LNCaP clone FGC (cell line): ENCODE results near the gene CYP11A1.

Source experiments
- DNase-seq: peaks from one replicate; pipeline ENCODE4 v3.0.0-alpha.2; 2011; ENCODE audit warnings: low read depth
- H3K4me3 ChIP-seq: 2 replicates; pipeline ENCODE4 v1.5.1; 2011; ENCODE audit warnings: mild to moderate bottlenecking, low read depth, low read length, control low read depth
- CTCF ChIP-seq: IDR thresholded peaks from 2 replicates; pipeline ENCODE4 v1.5.1; 2012; ENCODE audit warnings: mild to moderate bottlenecking; ENCODE audit not compliant: control insufficient read depth, insufficient read depth; ENCODE audit errors: extremely low read depth

Gene CYP11A1

GRCh38 chr15:74301583-74302361 lies 65.7 kb downstream of the CYP11A1 start:
- H3K4me3 ChIP-seq = no peak overlapping the region
- no peak for TF ChIP-seq CTCF
- DNase-seq = no peak

DNA sequence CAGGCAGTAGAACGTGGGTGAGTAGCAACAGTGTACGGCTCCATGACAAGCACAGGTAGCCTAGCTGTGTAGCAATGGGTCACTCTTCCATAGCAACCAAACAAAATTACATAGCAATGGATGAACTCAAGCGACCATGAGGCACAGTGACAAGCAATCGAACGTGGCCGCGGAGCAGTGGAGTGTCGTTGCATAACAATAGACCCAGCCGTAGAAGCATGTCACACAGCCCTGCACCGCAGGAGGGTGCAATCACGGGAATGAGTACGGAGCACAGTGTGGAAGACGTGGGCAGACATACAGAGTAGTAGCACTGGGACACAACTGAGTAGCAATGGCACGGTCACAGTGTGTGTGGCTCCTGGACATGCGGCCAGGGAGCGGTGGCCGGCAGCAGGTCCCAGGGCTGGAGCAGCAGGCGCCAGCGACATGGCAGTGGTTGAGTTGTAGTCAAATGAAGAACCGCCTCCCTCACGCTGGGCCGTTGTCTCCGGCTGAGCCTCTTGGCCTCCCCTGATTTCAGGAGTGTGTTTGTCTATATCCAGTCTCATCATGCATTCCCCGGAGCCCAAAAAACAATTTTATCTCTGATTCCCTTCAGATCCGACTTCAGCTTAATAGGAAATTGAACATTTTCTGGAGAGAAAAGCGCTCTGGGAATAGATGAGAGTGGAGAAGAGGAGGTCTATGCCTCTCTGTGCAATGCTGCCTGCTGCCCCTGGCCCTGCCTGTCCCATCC lies 67.2 kb downstream of the CYP11A1 start:
- TF ChIP-seq CTCF = no peak
- no peak for DNase-seq
- no peak overlapping the region for H3K4me3 ChIP-seq

DNA sequence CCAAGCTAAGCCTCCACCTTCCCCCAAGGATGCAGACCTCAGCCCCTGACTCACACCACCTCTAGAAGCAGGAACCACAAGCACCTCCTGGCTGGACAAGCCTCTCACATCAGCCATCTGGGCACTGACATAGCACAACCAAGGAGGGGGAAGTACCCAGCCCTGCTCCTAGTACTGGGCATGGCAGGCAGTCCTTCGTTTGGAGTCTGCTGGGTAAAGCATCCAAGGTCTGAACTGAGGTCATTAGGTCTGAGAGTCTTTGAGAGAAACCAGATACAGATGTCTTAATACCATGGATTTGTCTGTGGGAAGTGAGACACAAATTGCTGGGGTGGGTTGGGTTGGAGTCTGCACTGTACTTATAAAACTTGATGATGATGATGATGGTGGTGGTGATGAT lies 69.6 kb downstream of the CYP11A1 start:
- DNase-seq = no peak
- no peak overlapping the region for H3K4me3 ChIP-seq
- TF ChIP-seq CTCF = no peak

DNA sequence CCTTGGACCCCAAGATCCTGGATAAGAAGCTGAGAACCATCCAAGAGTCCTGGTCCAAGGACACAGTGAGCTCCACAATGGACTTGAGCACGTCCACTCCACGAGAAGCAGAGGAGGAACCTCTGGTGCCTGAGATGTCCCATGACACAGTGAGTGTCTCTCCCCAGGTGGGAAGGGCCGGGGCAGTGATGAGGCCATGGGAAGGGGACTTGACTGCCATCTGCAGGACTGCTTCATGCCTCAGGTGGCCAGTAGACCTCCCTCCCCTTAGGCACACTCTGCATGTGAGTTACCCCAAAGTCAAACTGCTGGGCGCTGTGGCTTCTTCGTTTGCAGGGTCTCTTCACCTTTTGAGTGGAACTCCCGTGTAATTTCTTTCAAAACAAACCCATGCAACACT lies 71.6 kb downstream of the CYP11A1 start:
- no peak overlapping the region for H3K4me3 ChIP-seq
- no peak for TF ChIP-seq CTCF
- no peak for DNase-seq

- no peak overlapping the region for H3K4me3 ChIP-seq
- TF ChIP-seq CTCF = no peak
- DNase-seq = no peak
Observed at GRCh38 chr15:74294010-74294409, 73.4 kb downstream of the CYP11A1 start.

DNA sequence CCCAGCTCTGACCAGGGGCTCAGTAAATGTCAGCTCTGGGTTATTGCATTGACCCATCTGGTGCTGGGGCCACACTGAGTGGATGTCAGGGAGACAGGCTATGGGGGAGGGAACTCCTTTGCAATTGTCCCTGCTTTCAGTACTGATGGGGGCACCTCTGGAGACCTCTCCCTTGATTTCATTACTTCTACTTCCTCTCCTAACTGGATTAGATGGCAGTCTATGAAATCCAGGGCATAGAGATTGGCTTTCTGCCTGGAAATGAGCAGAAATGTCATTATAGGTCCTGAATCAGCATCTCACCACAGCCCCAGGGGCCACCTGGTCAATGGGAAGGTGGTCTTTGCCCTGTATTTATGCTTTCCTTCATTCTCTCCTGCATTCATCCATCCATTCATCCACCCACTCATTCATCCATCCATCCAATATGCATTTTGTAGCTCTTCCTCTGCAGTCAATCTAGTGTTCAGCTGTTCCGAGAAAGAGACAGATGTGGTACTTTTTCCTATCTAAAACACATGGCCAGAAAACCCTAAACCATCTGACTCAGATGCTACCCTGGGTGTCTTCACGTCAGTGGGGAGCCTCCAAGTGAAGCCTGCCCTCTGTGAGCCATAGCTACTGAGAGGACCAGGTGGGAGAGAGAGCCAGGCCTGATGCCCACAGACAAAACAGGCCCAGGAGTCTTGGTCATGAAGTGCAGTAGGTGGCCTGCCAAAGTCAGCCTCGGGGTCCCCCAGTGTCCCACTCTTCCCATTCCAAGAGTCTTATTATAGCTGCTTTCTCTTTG lies 74.2 kb downstream of the CYP11A1 start:
- no peak overlapping the region for H3K4me3 ChIP-seq

More for the DNA sequence above, 74.2 kb downstream of the CYP11A1 start:
- no peak for TF ChIP-seq CTCF
- no peak for DNase-seq
